HEK293 (cell line): ENCODE data around the gene MBNL2.

ENCODE experiments used
- CTCF ChIA-PET: fragments of 350-600 bp; formaldehyde crosslinking; extraction: SDS; loops from one replicate; lab custom pipeline; 2021; ENCODE audit warnings: antibody characterized with exemption; lab: Yijun Ruan, JAX
- POLR2A ChIA-PET: fragments of 300-600 bp; formaldehyde crosslinking; extraction: SDS; loops from one replicate; lab custom pipeline; 2020; ENCODE audit warnings: antibody characterized with exemption, inconsistent platforms; lab: Yijun Ruan, JAX
- H3K27ac ChIP-seq: fragments of 200-500 bp; sonication (Bioruptor generic); 2 replicates; pipeline ENCODE4 v1.5.1; 2014; ENCODE audit warnings: low read depth, low read length, control low read depth, inconsistent platforms; ENCODE audit errors: extremely low read depth
- H3K36me3 ChIP-seq, 2 experiments: fragments of 200-500 bp in 1 of 2; sonication (Bioruptor generic) in 1 of 2; 1 replicate in 1 of 2; 2 replicates in 1 of 2; pipeline ENCODE4 v1.5.1; 2014 to 2017; ENCODE audit warnings: inconsistent platforms in 2 of 2, low read length in 2 of 2; ENCODE audit not compliant: control insufficient read depth in 2 of 2, insufficient read depth in 1 of 2
- H3K4me1 ChIP-seq: fragments of 200-500 bp; sonication (Bioruptor generic); 2 replicates; pipeline ENCODE4 v1.5.1; 2014; ENCODE audit warnings: mild to moderate bottlenecking, low read length, inconsistent platforms; ENCODE audit not compliant: control insufficient read depth, insufficient read depth
- H3K4me3 ChIP-seq: 2 replicates; pipeline ENCODE4 v1.5.1; 2011; ENCODE audit warnings: low read depth, mild to moderate bottlenecking, control low read depth, low read length, moderate library complexity
- H3K9me3 ChIP-seq: fragments of 200-500 bp; sonication (Bioruptor generic); 2 replicates; pipeline ENCODE4 v1.5.1; 2014; ENCODE audit warnings: low read depth, low read length, inconsistent platforms; ENCODE audit not compliant: control insufficient read depth, insufficient read depth
- EGR2 ChIP-seq: fragments of 450-650 bp; formaldehyde crosslinking; IDR thresholded peaks from 2 replicates; pipeline ENCODE4 v1.5.1; 2016; ENCODE audit warnings: low read depth, missing biosample characterization, missing genetic modification characterization
- KLF10 ChIP-seq: fragments of 450-650 bp; IDR thresholded peaks from 2 replicates; pipeline ENCODE4 v1.5.1; 2018; ENCODE audit warnings: missing biosample characterization, mild to moderate bottlenecking, missing genetic modification characterization
- PATZ1 ChIP-seq: fragments of 450-650 bp; formaldehyde crosslinking; IDR thresholded peaks from 2 replicates; pipeline ENCODE4 v1.5.1; 2016; ENCODE audit warnings: missing biosample characterization, missing genetic modification characterization
- PRDM6 ChIP-seq: fragments of 450-650 bp; formaldehyde crosslinking; IDR thresholded peaks from 2 replicates; pipeline ENCODE4 v1.5.1; 2017; ENCODE audit warnings: missing biosample characterization, missing genetic modification characterization
- ZBTB21 ChIP-seq: fragments of 450-650 bp; formaldehyde crosslinking; IDR thresholded peaks from 2 replicates; pipeline ENCODE4 v1.5.1; 2017; ENCODE audit warnings: missing biosample characterization, missing genetic modification characterization
- ZFP41 ChIP-seq: fragments of 450-650 bp; formaldehyde crosslinking; IDR thresholded peaks from 2 replicates; pipeline ENCODE4 v1.5.1; 2016; ENCODE audit warnings: missing biosample characterization, missing genetic modification characterization, borderline replicate concordance
- ZNF280C ChIP-seq: fragments of 450-650 bp; formaldehyde crosslinking; IDR thresholded peaks from 2 replicates; pipeline ENCODE4 v1.5.1; 2016; ENCODE audit warnings: missing biosample characterization, missing genetic modification characterization
- ZNF280D ChIP-seq: fragments of 450-650 bp; formaldehyde crosslinking; IDR thresholded peaks from 2 replicates; pipeline ENCODE4 v1.5.1; 2016; ENCODE audit warnings: missing biosample characterization, missing genetic modification characterization
- ZNF335 ChIP-seq: fragments of 450-650 bp; formaldehyde crosslinking; conservative IDR thresholded peaks from 2 replicates; pipeline ENCODE4 v1.5.1; 2016; ENCODE audit warnings: missing biosample characterization, missing genetic modification characterization
- ZNF366 ChIP-seq: fragments of 450-650 bp; formaldehyde crosslinking; conservative IDR thresholded peaks from 2 replicates; pipeline ENCODE4 v1.5.1; 2016; ENCODE audit warnings: missing biosample characterization, missing genetic modification characterization
- ZNF48 ChIP-seq: fragments of 450-650 bp; formaldehyde crosslinking; IDR thresholded peaks from 2 replicates; pipeline ENCODE4 v1.5.1; 2016; ENCODE audit warnings: missing biosample characterization, missing genetic modification characterization
- ZNF654 ChIP-seq: fragments of 450-650 bp; formaldehyde crosslinking; IDR thresholded peaks from 2 replicates; pipeline ENCODE4 v1.5.1; 2016; ENCODE audit warnings: low read depth, missing biosample characterization, missing genetic modification characterization
- ZNF660 ChIP-seq: fragments of 450-650 bp; IDR thresholded peaks from 2 replicates; pipeline ENCODE4 v1.5.1; 2018; ENCODE audit warnings: missing biosample characterization, mild to moderate bottlenecking, missing genetic modification characterization
- ZNF830 ChIP-seq: fragments of 450-650 bp; IDR thresholded peaks from 2 replicates; pipeline ENCODE4 v1.5.0; 2018; ENCODE audit warnings: missing biosample characterization, missing genetic modification characterization, low read depth, mild to moderate bottlenecking, moderate library complexity
- TF ChIP-seq, protein P1 (sequence below): fragments of 450-650 bp; formaldehyde crosslinking; IDR thresholded peaks from 2 replicates; pipeline ENCODE4 v1.5.1; 2016; ENCODE audit warnings: missing biosample characterization, missing genetic modification characterization, borderline replicate concordance
- TF ChIP-seq, protein P2 (sequence below): fragments of 450-650 bp; formaldehyde crosslinking; IDR thresholded peaks from 2 replicates; pipeline ENCODE4 v1.5.1; 2016; ENCODE audit warnings: missing biosample characterization, missing genetic modification characterization

The MBNL2 gene

GRCh38 chr13:97431171-97431764, 209.1 kb downstream of the MBNL2 start (continued):
- TF ChIP-seq, protein P1, sequence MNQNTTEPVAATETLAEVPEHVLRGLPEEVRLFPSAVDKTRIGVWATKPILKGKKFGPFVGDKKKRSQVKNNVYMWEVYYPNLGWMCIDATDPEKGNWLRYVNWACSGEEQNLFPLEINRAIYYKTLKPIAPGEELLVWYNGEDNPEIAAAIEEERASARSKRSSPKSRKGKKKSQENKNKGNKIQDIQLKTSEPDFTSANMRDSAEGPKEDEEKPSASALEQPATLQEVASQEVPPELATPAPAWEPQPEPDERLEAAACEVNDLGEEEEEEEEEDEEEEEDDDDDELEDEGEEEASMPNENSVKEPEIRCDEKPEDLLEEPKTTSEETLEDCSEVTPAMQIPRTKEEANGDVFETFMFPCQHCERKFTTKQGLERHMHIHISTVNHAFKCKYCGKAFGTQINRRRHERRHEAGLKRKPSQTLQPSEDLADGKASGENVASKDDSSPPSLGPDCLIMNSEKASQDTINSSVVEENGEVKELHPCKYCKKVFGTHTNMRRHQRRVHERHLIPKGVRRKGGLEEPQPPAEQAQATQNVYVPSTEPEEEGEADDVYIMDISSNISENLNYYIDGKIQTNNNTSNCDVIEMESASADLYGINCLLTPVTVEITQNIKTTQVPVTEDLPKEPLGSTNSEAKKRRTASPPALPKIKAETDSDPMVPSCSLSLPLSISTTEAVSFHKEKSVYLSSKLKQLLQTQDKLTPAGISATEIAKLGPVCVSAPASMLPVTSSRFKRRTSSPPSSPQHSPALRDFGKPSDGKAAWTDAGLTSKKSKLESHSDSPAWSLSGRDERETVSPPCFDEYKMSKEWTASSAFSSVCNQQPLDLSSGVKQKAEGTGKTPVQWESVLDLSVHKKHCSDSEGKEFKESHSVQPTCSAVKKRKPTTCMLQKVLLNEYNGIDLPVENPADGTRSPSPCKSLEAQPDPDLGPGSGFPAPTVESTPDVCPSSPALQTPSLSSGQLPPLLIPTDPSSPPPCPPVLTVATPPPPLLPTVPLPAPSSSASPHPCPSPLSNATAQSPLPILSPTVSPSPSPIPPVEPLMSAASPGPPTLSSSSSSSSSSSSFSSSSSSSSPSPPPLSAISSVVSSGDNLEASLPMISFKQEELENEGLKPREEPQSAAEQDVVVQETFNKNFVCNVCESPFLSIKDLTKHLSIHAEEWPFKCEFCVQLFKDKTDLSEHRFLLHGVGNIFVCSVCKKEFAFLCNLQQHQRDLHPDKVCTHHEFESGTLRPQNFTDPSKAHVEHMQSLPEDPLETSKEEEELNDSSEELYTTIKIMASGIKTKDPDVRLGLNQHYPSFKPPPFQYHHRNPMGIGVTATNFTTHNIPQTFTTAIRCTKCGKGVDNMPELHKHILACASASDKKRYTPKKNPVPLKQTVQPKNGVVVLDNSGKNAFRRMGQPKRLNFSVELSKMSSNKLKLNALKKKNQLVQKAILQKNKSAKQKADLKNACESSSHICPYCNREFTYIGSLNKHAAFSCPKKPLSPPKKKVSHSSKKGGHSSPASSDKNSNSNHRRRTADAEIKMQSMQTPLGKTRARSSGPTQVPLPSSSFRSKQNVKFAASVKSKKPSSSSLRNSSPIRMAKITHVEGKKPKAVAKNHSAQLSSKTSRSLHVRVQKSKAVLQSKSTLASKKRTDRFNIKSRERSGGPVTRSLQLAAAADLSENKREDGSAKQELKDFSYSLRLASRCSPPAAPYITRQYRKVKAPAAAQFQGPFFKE (tag by site-specific recombination): no peak
- TF ChIP-seq ZNF48 (no peak), ZNF280C (no peak), ZFP41 (tag by site-specific recombination) (no peak)

DNA sequence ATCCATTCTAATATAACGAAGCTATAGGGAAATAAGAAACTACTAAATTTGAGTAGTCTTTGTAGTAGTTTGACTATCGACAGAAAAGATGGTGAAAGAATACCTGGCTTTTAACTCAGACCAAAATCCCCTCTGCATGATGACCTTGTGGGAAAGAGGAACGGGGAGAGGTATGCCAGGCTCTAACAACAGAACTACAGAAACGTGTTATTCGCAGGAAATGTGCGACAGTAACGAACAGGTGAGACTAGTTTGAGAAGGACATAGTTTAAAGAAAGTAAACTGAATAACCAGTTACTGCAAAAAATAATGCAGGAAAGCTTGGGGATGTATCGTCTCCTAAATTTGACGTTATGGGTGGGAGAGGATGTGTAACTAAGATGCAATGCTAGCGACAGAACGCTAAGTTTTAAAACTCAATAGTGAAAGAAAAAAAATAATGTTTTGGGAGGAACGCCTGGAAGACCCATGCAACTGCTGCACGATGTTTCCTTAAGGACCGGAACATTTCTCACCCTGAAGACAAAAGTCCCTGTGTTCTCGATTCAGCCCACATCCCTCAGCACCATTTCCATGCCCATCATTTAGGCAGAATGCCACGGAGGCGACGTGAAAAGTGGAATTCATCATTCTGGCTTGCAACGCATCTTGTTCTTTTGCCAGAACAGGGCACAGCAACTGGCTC, 210.2 kb downstream of the MBNL2 start:
- H3K27ac ChIP-seq: peak overlapping the region; percentile 34; the same call in 1 of the 2 replicates
- ChIA-PET POLR2A (interaction anchor here (0.6 to 1.6 kb wide), 8 partner anchors 9 to 320 kb away, joined by 3 to 9 read pairs (median 4); no protein-coding TSS in a partner anchor), CTCF (interaction anchor here (0.7 to 1.2 kb wide), 2 partner anchors 31 to 374 kb away, joined by 3 read pairs; no protein-coding TSS in a partner anchor)
- peak overlapping the region; percentile 78 for H3K4me3 ChIP-seq
- H3K36me3 ChIP-seq: no peaks in the 10 kb centered on the region
- H3K9me3 ChIP-seq: no peaks in the 10 kb centered on the region
- no peaks in the 10 kb centered on the region for H3K4me1 ChIP-seq
- TF ChIP-seq, protein P2, sequence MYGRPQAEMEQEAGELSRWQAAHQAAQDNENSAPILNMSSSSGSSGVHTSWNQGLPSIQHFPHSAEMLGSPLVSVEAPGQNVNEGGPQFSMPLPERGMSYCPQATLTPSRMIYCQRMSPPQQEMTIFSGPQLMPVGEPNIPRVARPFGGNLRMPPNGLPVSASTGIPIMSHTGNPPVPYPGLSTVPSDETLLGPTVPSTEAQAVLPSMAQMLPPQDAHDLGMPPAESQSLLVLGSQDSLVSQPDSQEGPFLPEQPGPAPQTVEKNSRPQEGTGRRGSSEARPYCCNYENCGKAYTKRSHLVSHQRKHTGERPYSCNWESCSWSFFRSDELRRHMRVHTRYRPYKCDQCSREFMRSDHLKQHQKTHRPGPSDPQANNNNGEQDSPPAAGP (tag by site-specific recombination): 0 out of 2 replicates have a peak, but pooled peaks have one; percentile 38
- TF ChIP-seq EGR2 (tag by site-specific recombination): no peak
- no peak for TF ChIP-seq ZBTB21
- TF ChIP-seq ZNF366 (tag by site-specific recombination): peak; percentile 52; the same call in 1 of the 2 replicates
- TF ChIP-seq ZNF830 (tag by site-specific recombination): no peak
- TF ChIP-seq ZNF280D: no peak
- TF ChIP-seq KLF10 (tag by site-specific recombination): 0 out of 2 replicates have a peak, but pooled peaks have one; percentile 10
- TF ChIP-seq PRDM6 (tag by site-specific recombination): no peak
- 0 out of 2 replicates have a peak, but pooled peaks have one; percentile 9 for TF ChIP-seq PATZ1 (tag by site-specific recombination)
- TF ChIP-seq ZNF660 (tag by site-specific recombination): 0 out of 2 replicates have a peak, but pooled peaks have one; percentile 12
- no peak for TF ChIP-seq ZNF654 (tag by site-specific recombination)
- TF ChIP-seq ZNF335: peak; percentile 97
